ENCODE measurements around the gene PTPRD.

The PTPRD gene

GRCh38 chr9:8780386-8780785, 1832.4 kb downstream of the PTPRD start:
- no peak for DNase-seq (ENCODE audit: low read depth in 2 of 2)

- DNase-seq (ENCODE audit: low read depth in 2 of 2): no peak
Observed at GRCh38 chr9:8779478-8779877, 1833.3 kb downstream of the PTPRD start.

- DNase-seq (ENCODE audit: low read depth in 2 of 2): no peak
Observed at GRCh38 chr9:8778356-8778755, 1834.4 kb downstream of the PTPRD start.

GRCh38 chr9:8772302-8772701, 1840.5 kb downstream of the PTPRD start:
- no peak for DNase-seq (ENCODE audit: low read depth in 2 of 2)

- no peak for DNase-seq (ENCODE audit: low read depth in 2 of 2)
Observed at GRCh38 chr9:8769153-8769552, 1843.6 kb downstream of the PTPRD start.

GRCh38 chr9:8766096-8766495, 1846.7 kb downstream of the PTPRD start:
- no peak for DNase-seq (ENCODE audit: low read depth in 2 of 2)

- DNase-seq (ENCODE audit: low read depth in 2 of 2): no peak
Observed at GRCh38 chr9:8764051-8764450, 1848.8 kb downstream of the PTPRD start.

GRCh38 chr9:8762479-8763085, 1850.2 kb downstream of the PTPRD start:
- DNase-seq (ENCODE audit: low read depth in 2 of 2): no peak

- DNase-seq (ENCODE audit: low read depth in 2 of 2): no peak
Observed at GRCh38 chr9:8760000-8760767, 1852.6 kb downstream of the PTPRD start.

- no peak for DNase-seq (ENCODE audit: low read depth in 2 of 2)
Observed at GRCh38 chr9:8757881-8758280, 1854.9 kb downstream of the PTPRD start.

- DNase-seq (ENCODE audit: low read depth in 2 of 2): no peak
Observed at GRCh38 chr9:8754751-8755150, 1858.1 kb downstream of the PTPRD start.

- DNase-seq (ENCODE audit: low read depth in 2 of 2): no peak
Observed at GRCh38 chr9:8751406-8751930, 1861.3 kb downstream of the PTPRD start.

- no peak for DNase-seq (ENCODE audit: low read depth in 2 of 2)
Observed at GRCh38 chr9:8750639-8751051, 1862.2 kb downstream of the PTPRD start.

- DNase-seq (ENCODE audit: low read depth in 2 of 2): no peak
Observed at GRCh38 chr9:8745347-8745746, 1867.5 kb downstream of the PTPRD start.

- no peak for DNase-seq (ENCODE audit: low read depth in 2 of 2)
Observed at GRCh38 chr9:8738945-8739344, 1873.9 kb downstream of the PTPRD start.

GRCh38 chr9:8736805-8737204, 1876.0 kb downstream of the PTPRD start:
- DNase-seq (ENCODE audit: low read depth in 2 of 2): no peak

GRCh38 chr9:8734760-8735159, 1878.0 kb downstream of the PTPRD start:
- DNase-seq (ENCODE audit: low read depth in 2 of 2): no peak

- no peak for DNase-seq (ENCODE audit: low read depth in 2 of 2)
Observed at GRCh38 chr9:8733131-8733954, 1879.5 kb downstream of the PTPRD start.

- no peak for DNase-seq (ENCODE audit: low read depth in 2 of 2)
Observed at GRCh38 chr9:8732367-8733075, 1880.3 kb downstream of the PTPRD start.

GRCh38 chr9:8730618-8731017, 1882.2 kb downstream of the PTPRD start:
- no peak for DNase-seq (ENCODE audit: low read depth in 2 of 2)

- no peak for DNase-seq (ENCODE audit: low read depth in 2 of 2)
Observed at GRCh38 chr9:8728910-8729309, 1883.9 kb downstream of the PTPRD start.

- no peak for DNase-seq (ENCODE audit: low read depth in 2 of 2)
Observed at GRCh38 chr9:8727191-8727590, 1885.6 kb downstream of the PTPRD start.
